Skeletal muscle cell (primary cell): ENCODE results near the gene DYRK1B.

Experiments used
- DNase-seq: peaks from one replicate; pipeline ENCODE4 v3.0.0-alpha.2; 2010; ENCODE audit warnings: low read depth
- H3K4me3 ChIP-seq: 2 replicates; pipeline ENCODE4 v1.5.1; 2011; ENCODE audit warnings: low read depth, mild to moderate bottlenecking, control low read depth, low read length, moderate library complexity

The DYRK1B gene

DNA sequence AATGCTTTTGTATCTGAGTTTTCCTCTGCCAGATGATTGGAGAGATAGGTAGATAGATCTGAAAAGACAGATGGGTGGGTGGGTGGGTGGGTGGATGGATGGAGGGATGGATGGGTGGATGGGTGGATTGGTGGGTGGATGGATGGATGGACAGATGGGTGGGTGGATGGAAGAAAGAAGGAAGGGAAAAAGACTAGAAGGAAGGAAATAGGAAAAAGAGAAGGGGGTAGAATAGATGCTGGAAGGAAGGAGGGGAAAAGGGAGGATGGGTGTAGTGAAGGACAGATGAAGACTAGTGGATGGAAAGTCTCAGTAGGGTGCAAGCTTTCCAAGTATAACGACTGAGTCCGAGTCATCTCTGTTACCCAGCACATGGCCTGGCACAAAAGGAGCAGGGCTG, 31.2 kb upstream of the DYRK1B start:
- no peak overlapping the region for H3K4me3 ChIP-seq
- DNase-seq = no peak

DNA sequence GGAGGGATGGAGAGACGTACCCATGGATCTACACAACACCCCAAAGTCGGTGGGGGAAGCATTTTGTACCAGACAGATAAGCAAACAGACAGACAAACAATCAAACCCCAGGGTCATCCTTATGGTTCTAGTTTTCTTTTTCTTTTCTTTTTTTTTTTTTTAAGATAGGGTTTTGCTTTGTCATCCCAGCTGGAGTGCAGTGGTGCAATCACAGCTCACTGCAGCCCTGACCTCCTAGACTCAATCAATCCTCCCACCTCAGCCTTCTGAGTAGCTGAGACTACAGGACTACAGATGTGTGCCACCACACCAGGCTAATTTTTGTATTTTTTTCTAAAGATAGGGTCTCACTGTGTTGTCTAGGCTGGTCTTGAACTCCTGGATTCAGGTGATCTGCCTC, 30.2 kb upstream of the DYRK1B start:
- DNase-seq = no peak
- no peak overlapping the region for H3K4me3 ChIP-seq

DNA sequence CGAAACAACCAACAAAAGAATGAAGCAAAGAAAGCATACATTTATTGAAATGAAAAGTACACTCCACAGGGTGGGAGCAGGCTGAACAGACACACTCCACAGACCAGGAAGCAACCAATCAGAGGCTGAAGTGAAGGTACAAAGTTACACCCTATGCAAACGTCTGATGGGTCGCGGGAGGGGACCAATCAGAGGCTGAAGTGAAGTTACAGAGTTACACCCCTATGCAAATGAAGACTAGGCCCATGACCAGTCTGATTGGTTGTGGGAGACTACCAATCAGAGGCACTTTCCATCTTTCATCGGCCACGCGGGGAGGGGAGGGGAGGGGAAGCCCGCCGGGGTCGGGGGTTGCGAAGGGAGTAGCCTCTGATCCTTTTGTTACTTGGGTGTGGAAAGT, 24.6 kb upstream of the DYRK1B start:
- DNase-seq = no peak
- H3K4me3 ChIP-seq = no peak overlapping the region

DNA sequence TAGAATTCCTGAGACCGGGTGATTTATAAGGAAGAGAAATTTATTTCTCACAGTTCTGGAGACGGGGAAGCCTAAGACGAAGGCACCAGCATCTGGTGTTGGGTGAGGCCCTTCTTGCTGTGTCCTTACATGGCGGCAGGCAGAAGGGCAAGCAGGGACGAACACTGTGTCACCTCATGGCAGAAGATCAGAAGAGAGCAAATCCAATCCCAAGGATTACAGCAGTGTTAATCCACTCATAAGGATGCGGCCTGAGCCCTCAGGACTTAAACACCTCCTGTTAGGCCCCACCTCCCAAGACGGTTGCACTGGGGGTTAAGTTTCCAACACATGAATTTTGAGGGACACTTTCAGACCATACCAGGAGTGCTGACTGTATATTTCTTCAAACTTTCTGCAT, 18.9 kb upstream of the DYRK1B start:
- H3K4me3 ChIP-seq = no peak overlapping the region

DNA sequence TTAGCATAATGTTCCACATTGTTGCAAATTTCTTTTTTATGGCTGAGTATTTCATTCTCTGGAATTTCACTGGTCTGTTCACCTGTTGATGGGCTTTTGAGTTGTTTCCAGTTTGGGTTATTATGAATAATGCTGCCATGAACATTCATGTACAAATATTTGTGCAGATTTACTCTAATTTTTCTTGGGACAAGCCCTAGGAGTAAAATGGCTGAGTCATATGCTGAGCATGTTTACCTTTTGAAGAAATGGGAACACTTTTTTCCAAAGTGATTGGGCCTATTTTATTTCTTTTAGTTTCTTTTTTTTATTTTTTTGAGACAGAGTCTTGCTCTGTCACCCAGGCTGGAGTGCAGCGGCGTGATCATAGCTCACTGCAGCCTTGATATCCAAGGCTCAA, 16.9 kb upstream of the DYRK1B start:
- no peak overlapping the region for H3K4me3 ChIP-seq
- DNase-seq = no peak

More for the DNA sequence above, 18.9 kb upstream of the DYRK1B start:
- DNase-seq = no peak

DNA sequence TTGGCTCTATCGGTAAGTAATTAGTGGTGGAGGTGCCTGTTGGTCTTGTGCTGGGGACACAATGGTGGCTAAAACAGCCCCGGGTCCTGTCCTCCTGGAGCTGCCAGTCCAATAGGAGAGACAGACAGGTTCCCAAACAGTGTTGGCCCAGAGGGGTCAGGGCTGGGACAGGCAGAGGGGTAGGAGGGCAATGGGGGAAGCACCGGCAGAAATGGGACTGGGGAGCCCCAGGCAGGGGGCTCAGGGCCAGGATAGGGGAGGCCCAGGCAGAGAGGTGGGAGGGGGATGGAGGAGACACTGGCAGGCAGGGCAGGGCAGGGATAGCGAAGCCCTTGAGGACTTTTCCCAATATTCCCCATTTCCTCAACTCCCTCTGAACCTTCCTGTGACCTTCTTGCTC, 14.4 kb upstream of the DYRK1B start:
- DNase-seq = no peak
- no peak overlapping the region for H3K4me3 ChIP-seq

DNA sequence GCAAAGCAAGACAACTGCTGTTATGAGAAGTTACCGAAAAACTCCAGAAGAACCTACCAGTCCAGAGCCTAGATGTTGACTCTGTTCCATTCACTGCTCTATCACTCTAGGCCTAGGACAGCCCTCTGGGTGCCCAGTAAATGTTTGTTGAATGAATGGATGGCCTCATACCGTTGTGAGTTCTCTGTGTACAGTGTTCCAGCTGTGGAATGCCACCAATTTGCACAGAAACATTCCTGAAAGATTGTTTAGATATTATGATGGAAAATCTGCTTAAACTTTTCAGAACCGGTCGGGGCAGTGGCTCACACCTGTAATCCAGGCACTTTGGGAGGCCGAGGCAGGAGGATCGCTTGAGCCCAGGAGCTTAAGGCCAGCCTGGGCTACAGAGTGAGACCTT, 13.6 kb upstream of the DYRK1B start:
- no peak for DNase-seq
- no peak overlapping the region for H3K4me3 ChIP-seq

DNA sequence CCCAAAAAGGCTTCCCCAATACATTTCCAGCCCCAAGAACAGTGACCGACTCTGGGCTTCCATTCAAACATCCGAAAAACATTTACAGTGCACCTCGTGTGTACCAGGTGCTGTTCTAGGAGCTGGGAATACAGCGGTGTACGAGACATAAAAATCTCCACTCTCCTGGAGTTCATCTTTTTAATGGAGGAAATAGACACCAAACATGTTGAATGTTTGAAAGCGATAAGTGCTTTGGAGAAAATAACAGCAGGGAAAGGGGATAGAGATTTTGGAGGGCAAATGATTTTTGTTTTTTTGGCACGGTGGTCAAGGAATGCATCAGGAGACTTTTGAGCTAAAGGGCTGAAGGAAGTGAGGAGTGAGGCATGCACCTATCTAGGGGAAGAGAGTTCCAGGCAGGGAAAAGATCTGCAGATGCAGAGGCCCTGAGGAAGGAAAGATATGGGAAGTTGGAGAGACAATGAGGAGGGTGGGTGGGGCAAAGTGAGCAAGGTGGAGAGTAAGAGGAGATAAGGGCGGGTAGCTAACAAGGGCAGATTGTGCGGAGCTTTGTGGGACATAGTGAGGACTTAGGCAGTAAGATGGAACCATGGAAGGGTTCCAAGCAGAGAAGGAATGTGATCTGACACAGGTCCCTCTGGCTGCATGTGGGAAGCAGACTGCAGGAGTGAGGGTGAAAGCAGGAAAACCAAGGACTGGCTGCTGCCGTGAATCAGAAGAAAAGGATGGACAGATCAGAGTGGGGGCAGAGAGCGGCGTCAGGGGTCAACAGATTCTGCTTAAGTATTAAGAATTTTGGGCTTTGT, 12.9 kb upstream of the DYRK1B start:
- DNase-seq = no peak
- H3K4me3 ChIP-seq = peak overlapping the region; percentile 87

DNA sequence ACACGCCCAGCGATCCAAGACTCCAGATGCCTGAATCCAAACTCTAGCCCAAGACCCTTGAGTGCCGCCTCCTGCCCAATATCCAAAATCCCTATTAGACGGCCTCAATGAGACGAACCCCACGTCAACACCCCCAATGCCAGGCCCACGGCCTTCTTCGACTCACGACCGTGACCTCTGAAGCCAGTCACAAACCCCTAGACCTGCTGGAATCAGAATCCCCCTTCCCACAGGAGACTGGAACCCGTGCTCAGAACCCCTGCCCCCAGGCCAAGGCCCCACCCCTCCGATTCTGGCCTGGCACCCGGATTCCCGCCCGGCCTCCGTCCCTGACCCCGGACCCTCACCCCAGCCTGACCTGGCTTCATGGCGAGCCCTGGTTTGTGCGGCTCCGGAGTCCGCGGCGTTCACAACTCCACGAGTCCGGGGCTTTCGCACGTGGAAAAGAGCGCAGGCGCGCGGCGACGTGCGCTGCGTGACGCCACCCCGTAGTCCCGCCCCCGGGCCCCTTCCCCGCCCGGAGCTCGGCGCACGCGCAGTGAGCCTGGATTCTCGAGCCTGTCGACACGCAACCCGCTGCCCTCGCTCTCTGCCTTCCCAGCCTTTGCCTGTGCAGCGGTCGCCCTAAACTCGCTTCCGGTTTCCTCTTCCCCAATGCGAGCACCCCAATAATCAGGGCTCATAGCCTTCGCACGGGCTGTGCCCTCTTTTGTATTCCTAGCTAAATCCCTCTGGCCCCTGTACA, 12.1 kb upstream of the DYRK1B start, which contains the start of gene FBL:
FBL (minus strand) TSS at position 447 of the 745 bp plus-strand sequence; CDS start at position 368, 79 bp downstream.
- peak; percentile 57 for DNase-seq
- peak within 1 kb of the TSS; percentile 87 for H3K4me3 ChIP-seq

DNA sequence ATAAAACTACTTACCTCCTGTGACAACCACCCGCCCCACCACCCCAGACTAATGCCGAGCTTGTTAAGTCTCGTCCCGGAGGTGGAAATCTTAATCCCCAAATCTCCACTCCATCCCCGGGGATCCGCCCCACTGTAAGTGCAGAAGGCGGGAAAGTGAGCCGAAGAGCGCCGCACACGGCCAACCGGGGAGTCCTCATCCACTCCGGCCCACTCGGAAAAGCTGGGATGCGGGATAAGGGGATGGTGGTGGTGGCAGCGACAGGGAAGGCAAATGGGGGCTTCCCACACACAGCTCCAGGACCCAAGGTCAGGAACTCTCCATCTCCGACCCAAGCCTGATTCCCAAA, 11.6 kb upstream of the DYRK1B start:
- peak overlapping the region; percentile 87 for H3K4me3 ChIP-seq
- no peak for DNase-seq

DNA sequence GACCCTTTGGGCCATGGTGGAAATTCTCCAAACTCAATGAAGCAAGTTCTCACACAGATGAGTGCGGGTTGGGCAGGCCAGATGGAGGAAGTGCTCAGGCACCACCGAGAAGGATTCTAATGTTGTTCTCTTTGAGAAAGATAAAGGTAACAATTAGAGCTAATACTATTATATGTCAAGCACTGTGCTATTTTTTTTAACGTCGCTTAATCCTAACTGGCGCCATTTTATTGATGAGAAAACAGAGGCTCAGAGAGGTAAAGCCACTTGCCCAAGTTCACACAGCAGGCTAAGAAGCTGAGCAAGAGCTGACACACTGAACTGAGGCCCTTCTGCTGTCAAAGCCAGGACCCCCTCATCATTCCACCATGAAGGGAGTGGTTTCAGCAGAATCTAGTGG, 11.2 kb upstream of the DYRK1B start:
- no peak for DNase-seq
- peak overlapping the region; percentile 87 for H3K4me3 ChIP-seq

DNA sequence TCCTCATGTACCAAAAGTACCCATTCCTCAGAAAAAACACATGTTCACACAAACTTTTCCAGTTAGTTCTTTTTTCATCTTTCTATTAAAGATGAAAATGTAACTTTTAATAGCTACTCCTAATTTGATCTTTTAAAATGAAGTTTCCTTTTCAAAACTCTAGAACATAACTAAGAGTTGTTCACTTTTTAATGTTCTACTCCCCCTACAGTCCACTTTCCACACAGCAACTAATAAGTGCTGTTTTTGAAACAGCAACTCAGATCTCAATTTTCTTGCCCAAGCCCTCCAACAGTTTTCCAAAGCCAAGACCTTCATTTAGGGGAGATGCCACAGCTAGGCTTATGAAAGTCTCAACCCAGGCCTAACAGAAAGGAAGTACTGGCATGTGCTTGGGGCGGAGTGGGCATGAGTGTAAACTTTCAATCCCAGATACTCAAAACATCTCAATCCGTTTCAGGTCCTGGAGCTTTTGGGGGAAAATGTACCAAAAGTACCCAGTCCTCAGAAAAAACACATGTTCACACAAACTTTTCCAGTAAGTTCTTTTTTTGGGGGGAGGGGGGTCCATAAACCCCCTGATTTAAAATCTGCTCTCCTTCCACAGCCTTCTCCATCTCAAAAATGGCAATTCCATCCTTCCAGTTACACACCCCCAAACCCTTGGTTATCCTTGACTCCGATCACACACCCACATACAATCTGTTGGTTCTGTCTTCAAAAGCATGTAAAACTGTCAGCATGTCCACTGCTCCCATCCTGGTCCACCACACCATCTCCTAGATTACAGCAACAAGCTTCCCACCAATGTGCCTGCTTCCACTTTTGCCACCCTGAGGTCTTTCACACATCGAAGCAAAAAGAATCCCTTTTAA, 10.2 kb upstream of the DYRK1B start:
- DNase-seq = no peak
- no peak overlapping the region for H3K4me3 ChIP-seq

DNA sequence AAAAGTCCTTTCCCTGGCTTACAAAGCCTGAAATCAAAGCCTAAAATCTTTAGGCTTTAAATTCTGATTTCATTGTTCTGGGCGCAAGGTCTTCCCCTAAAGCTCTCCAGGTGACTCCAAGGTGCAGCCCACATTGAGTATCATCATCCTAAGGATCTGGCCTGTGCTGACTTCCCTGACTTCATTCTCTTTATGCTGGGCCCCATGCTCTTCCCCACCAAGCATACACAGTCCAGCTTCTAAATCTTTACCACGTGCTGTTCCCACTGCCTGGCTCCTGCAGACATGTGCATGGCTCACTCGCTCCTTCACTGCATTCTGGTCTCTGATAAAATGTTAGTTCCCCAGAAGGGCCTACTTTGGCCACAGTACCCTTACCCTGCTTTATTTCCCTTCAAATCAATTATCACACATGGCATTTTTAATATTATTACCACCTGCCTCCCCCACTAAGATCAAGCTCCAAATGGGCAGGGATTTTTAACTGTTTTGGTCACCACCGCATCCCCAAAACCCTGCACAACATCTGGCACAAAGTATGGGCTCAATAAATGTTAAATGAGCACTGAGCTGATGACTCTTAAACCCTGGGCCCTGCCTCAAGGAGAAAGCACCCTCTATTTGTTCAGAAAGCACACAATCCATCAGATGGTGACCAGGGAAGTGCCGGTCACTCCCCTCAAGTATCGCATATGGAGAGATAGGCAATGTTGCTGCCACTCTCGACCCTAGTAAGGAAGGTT, 8.9 kb upstream of the DYRK1B start:
- H3K4me3 ChIP-seq = no peak overlapping the region
- DNase-seq = no peak

DNA sequence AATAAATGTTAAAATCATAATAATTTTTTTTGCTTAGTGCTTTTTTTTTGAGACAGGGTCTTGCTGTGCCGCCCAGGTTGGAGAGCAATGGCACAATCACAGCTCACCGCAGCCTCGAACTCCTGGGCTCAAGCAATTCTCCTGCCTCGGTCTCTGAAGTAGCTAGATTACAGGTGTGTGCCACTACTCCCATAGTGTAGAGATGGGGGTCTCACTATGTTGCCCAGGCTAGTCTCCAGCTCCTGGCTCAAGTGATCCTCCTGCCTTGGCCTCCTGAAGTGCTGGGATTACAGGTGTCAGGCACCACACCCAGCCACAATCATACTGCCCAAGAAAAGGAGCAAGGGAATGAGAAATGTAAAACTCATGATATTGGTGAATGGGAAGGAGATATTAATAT, 7.1 kb upstream of the DYRK1B start:
- DNase-seq = no peak
- no peak overlapping the region for H3K4me3 ChIP-seq

DNA sequence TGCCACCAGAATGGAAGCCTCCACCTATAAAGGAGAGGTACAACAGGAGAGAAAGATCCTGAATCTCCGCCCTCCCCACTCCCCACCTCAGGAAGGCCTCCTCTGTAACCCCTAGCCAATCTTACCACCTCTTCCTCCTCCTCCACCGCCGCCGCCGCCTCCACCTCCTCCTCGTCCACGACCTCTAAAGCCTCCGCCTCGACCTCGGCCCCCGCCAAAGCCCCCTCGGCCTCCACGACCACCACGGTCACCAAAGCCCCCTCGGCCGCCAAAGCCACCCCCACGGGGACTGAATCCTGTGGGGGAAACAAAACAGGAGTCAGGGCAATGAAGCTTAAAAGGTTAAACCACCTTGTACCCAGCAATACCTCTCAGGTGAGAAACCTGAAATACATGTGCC, 6.5 kb upstream of the DYRK1B start:
- no peak overlapping the region for H3K4me3 ChIP-seq

DNA sequence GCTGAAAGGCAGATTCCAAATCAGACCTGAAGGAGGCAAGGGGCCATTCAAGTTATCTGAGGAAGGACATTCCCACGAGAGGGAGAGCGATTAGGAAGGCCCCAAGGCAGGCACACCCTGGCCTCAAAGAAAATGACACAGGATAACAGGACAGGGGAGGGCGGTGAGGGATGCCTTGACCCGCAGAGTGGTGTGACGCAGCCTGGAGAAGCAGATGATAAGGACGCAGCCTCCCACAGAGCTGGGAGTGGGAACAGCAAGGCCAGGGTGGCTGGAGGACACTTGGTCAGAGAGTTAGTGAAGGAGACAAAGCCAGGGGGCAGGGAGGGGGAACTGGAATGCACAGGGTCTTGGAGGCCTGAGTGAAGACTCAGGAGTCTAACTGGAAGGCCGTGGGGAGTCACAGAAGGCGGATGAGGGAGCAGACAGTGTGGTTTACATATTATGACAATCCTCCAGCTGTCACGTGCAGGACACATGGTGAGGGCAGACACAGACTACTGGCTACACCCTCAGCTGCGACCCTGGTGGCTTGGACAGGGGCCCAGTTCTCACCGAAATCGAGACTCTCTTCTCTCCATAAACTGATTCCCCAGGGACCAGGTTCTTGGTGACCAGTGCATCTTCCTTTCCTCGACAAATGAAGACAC, 5.8 kb upstream of the DYRK1B start:
- no peak overlapping the region for H3K4me3 ChIP-seq
- DNase-seq = no peak

More for the DNA sequence above, 6.5 kb upstream of the DYRK1B start:
- DNase-seq = no peak

DNA sequence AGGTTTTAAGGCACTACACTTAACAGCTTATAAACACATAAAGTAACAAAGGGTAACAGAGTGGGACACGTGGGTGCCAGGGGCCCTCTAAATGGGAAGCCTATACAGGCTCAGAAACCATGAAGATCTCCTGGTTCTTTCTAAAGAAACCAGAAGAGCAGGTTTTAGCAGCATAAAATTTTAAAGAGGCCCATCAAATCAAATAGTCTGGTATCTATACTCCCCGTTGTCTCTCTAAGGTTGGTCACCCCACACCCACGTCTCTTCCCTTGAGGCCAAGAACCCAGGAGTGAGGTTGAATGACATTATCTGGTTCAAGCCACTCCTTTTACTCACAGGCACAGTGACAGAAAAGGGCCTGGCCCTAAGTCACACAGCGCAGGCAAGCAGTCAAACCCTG, 4.6 kb upstream of the DYRK1B start:
- no peak for DNase-seq
- no peak overlapping the region for H3K4me3 ChIP-seq

DNA sequence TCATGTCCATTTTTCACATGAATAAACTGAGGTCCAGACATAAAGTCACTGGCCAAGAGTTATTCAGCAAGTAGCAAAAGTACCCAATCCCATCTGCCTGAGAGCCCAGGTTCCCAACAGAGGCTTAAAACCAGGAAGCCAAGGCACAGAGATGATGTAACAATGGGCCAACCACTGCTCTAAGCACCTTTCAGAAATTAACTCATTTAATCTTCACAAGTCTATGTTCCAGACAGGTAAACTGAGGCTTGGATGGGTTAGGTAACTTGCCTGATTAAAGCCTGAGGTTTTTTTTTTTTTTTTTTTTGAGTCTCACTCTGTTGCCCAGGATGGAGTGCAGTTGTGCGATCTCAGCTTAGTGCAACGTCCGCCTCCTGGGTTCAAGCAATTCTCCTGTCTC, 4.0 kb upstream of the DYRK1B start:
- no peak for DNase-seq
- H3K4me3 ChIP-seq = no peak overlapping the region

DNA sequence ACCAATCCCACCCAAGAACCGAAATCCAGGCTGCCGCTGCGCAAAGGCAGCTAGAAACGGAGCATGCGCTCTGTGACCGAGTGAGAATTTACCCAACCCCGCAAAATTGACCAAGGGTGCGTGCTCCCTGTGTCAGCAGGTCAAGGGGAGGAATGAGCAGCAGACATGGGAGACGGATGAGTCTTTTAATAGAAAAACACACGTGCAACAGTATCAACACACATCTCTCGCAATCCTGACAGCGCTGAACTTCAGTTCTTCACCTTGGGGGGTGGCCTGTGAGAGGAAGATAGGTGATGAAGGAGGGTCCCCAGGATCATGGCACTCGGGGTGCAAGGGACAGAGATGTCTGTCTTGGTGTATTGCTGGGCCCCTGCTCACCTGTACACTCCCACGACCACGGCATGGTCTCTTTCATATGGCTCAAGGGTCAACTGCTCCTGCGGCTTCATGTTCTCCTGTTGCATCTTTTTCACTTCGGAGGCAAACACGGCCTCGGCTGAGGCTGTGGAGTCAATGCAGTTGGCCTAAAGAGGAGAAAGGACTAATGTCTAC, 402 bp upstream of the DYRK1B start:
- H3K4me3 ChIP-seq = peak overlapping the region; percentile 81
- DNase-seq = no peak
